SKM-1 treated with dmso at 0.1 percent for 144 hours (cell line): ENCODE results near the gene AMOTL1.
"Not testable (repeated sequence)": the region's sequence is repeated elsewhere in the genome, so short reads cannot be mapped to it uniquely, and the experiment has no call there.

ENCODE experiments used
- DNase-seq: peaks from one replicate; lab custom pipeline; 2025; ENCODE audit not compliant: unreplicated experiment; lab: John Stamatoyannopoulos, UW

Gene AMOTL1

GRCh38 chr11:94791216-94791889, 23.2 kb downstream of the AMOTL1 start:
- DNase-seq: no peak

GRCh38 chr11:94791942-94792341, 23.8 kb downstream of the AMOTL1 start:
- DNase-seq: not testable (repeated sequence)

GRCh38 chr11:94792451-94792850, 24.3 kb downstream of the AMOTL1 start:
- no peak for DNase-seq

GRCh38 chr11:94793002-94793401, 24.8 kb downstream of the AMOTL1 start:
- DNase-seq: no peak

- no peak for DNase-seq
Observed at GRCh38 chr11:94793822-94794221, 25.7 kb downstream of the AMOTL1 start.

- no peak for DNase-seq
Observed at GRCh38 chr11:94794287-94795168, 26.4 kb downstream of the AMOTL1 start.

- DNase-seq: peak; percentile 13
Observed at GRCh38 chr11:94795476-94796189, 27.5 kb downstream of the AMOTL1 start.

GRCh38 chr11:94796190-94796580, 28.0 kb downstream of the AMOTL1 start:
- no peak for DNase-seq

- no peak for DNase-seq
Observed at GRCh38 chr11:94796863-94797262, 28.7 kb downstream of the AMOTL1 start.

GRCh38 chr11:94799726-94800125, 31.6 kb downstream of the AMOTL1 start:
- DNase-seq: no peak

- no peak for DNase-seq
Observed at GRCh38 chr11:94800414-94800813, 32.3 kb downstream of the AMOTL1 start.

GRCh38 chr11:94801866-94802460, 33.8 kb downstream of the AMOTL1 start:
- DNase-seq: no peak

GRCh38 chr11:94802501-94802900, 34.3 kb downstream of the AMOTL1 start:
- no peak for DNase-seq

GRCh38 chr11:94803491-94803890, 35.3 kb downstream of the AMOTL1 start:
- no peak for DNase-seq

- no peak for DNase-seq
Observed at GRCh38 chr11:94804874-94805273, 36.7 kb downstream of the AMOTL1 start.

GRCh38 chr11:94806014-94806413, 37.9 kb downstream of the AMOTL1 start:
- no peak for DNase-seq

GRCh38 chr11:94806419-94806818, 38.3 kb downstream of the AMOTL1 start:
- no peak for DNase-seq

GRCh38 chr11:94809251-94809650, 41.1 kb downstream of the AMOTL1 start:
- DNase-seq: no peak

GRCh38 chr11:94812724-94813720, 44.9 kb downstream of the AMOTL1 start:
- not testable (repeated sequence) for DNase-seq
